MM.1S (cell line): ENCODE data around the gene ARHGAP26.

Experiments used
- DNase-seq: peaks from one replicate; pipeline ENCODE4 v3.0.0-alpha.2; 2015
- H2AFZ ChIP-seq: fragments of 300-600 bp; sonication (generic); 2 replicates; pipeline ENCODE4 v1.6.0; 2016; ENCODE audit warnings: antibody characterized with exemption, low read length
- H3F3A ChIP-seq: fragments of 300-600 bp; sonication (generic); 2 replicates; pipeline ENCODE4 v1.6.1; 2016; ENCODE audit warnings: mild to moderate bottlenecking, antibody characterized with exemption, low read length, moderate library complexity, mixed read lengths; ENCODE audit not compliant: insufficient read depth
- H3K27ac ChIP-seq: fragments of 300-600 bp; sonication (generic); 2 replicates; pipeline ENCODE4 v1.5.1; 2016; ENCODE audit warnings: mild to moderate bottlenecking, low read length
- H3K27me3 ChIP-seq: fragments of 300-600 bp; sonication (generic); replicated peaks from 2 replicates; pipeline ENCODE4 v1.6.0; 2016; ENCODE audit warnings: low read length; ENCODE audit not compliant: insufficient read depth
- H3K36me3 ChIP-seq: fragments of 300-600 bp; sonication (generic); replicated peaks from 2 replicates; pipeline ENCODE4 v1.6.1; 2016; ENCODE audit warnings: mild to moderate bottlenecking, low read length, mixed read lengths; ENCODE audit not compliant: insufficient read depth
- H3K4me1 ChIP-seq: fragments of 300-600 bp; sonication (generic); 2 replicates; pipeline ENCODE4 v1.6.1; 2016; ENCODE audit warnings: low read length, mixed read lengths
- H3K4me2 ChIP-seq: fragments of 300-600 bp; sonication (generic); 2 replicates; pipeline ENCODE4 v1.6.0; 2016; ENCODE audit warnings: low read depth, low read length
- H3K4me3 ChIP-seq: fragments of 300-600 bp; sonication (generic); 2 replicates; pipeline ENCODE4 v1.5.1; 2016; ENCODE audit warnings: low read length, mixed read lengths
- H3K79me2 ChIP-seq: fragments of 300-600 bp; sonication (generic); 2 replicates; pipeline ENCODE4 v1.6.1; 2016; ENCODE audit warnings: mixed run types, low read length, mixed read lengths
- H3K9ac ChIP-seq: fragments of 300-600 bp; sonication (generic); 2 replicates; pipeline ENCODE4 v1.6.1; 2016; ENCODE audit warnings: low read length, mixed read lengths
- H3K9me2 ChIP-seq: fragments of 300-600 bp; sonication (generic); replicated peaks from 2 replicates; pipeline ENCODE4 v1.6.1; 2016; ENCODE audit warnings: mild to moderate bottlenecking, low read length, mixed read lengths; ENCODE audit not compliant: insufficient read depth
- H3K9me3 ChIP-seq: fragments of 300-600 bp; sonication (generic); replicated peaks from 2 replicates; pipeline ENCODE4 v1.6.1; 2016; ENCODE audit warnings: mild to moderate bottlenecking, low read length, mixed read lengths; ENCODE audit not compliant: insufficient read depth
- H4K20me1 ChIP-seq: fragments of 300-600 bp; sonication (generic); 2 replicates; pipeline ENCODE4 v1.6.1; 2016; ENCODE audit warnings: mild to moderate bottlenecking, low read length, moderate library complexity, mixed read lengths; ENCODE audit not compliant: insufficient read depth
- EZH2 ChIP-seq: fragments of 300-600 bp; sonication (generic); optimal IDR thresholded peaks from 2 replicates; pipeline ENCODE3; 2017; ENCODE audit warnings: low read depth, mild to moderate bottlenecking, antibody characterized with exemption, low read length, mixed read lengths
- EZH2phosphoT487 ChIP-seq: fragments of 300-600 bp; sonication (generic); IDR thresholded peaks from 2 replicates; pipeline ENCODE4 v1.6.1; 2018; ENCODE audit warnings: antibody characterized with exemption, low read length
- TF ChIP-seq, protein P1 (sequence below): fragments of 300-600 bp; sonication (generic); IDR thresholded peaks from 2 replicates; pipeline ENCODE4 v1.5.1; 2016; ENCODE audit warnings: antibody characterized with exemption, low read length, mixed read lengths

Gene ARHGAP26

DNA sequence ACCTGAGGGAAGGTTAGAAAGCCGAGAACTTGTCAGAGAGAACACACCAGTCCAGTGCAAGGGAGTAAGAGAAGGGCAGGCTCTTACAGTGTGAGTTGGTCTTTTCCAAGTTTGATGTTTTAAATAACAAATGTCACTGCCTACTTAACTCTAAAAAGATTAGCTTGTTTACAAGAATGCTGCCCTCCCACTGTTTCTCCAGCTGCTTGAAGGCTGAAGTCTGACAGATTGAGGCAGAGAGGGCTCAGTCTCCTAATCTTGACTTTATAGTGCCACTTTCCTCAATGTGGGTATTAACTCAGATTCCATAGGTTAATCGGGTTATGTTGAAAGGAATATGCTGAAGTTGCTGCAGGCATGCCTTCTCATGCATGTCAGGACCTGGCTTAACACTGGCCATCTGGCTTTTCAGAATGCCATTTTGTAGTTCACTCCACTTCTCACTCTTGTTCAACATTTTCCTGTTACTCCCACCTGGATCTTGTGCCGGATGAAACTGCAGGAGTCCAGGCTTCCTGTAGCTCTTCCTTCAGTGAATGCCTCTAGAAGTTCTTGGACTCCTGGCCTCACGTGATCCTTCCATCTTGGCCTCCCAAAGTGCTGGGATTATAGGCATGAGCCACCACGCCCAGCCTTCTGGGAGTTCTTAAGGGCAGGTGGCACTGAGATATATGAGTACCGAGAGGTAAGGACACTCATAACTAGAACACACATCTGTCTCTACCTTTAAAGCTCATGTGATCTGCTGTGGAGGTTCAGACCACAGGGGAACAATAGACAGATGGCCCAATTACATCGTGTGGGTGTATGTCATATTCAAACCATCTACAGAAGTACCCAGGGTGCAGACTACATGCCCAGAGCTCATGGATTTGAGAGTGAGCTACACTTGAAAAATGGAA lies 249.7 kb downstream of the ARHGAP26 start:
- Histone ChIP-seq H4K20me1 (no peaks in the 10 kb centered on the region), H3K9me3 (no peaks in the 10 kb centered on the region), H3K27me3 (no peaks in the 10 kb centered on the region), H3K9me2 (no peaks in the 10 kb centered on the region), H2AFZ (no peak overlapping the region), H3K36me3 (no peaks in the 10 kb centered on the region), H3K79me2 (no peaks in the 10 kb centered on the region), H3F3A (no peaks in the 10 kb centered on the region), H3K4me2 (no peak overlapping the region), H3K9ac (no peak overlapping the region), H3K4me1 (no peaks in the 10 kb centered on the region), H3K27ac (no peak overlapping the region), H3K4me3 (no peak overlapping the region)
- TF ChIP-seq, protein P1, sequence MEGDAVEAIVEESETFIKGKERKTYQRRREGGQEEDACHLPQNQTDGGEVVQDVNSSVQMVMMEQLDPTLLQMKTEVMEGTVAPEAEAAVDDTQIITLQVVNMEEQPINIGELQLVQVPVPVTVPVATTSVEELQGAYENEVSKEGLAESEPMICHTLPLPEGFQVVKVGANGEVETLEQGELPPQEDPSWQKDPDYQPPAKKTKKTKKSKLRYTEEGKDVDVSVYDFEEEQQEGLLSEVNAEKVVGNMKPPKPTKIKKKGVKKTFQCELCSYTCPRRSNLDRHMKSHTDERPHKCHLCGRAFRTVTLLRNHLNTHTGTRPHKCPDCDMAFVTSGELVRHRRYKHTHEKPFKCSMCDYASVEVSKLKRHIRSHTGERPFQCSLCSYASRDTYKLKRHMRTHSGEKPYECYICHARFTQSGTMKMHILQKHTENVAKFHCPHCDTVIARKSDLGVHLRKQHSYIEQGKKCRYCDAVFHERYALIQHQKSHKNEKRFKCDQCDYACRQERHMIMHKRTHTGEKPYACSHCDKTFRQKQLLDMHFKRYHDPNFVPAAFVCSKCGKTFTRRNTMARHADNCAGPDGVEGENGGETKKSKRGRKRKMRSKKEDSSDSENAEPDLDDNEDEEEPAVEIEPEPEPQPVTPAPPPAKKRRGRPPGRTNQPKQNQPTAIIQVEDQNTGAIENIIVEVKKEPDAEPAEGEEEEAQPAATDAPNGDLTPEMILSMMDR = no peak
- no peak for TF ChIP-seq EZH2phosphoT487
- TF ChIP-seq EZH2 = no peak
- no peak for DNase-seq

DNA sequence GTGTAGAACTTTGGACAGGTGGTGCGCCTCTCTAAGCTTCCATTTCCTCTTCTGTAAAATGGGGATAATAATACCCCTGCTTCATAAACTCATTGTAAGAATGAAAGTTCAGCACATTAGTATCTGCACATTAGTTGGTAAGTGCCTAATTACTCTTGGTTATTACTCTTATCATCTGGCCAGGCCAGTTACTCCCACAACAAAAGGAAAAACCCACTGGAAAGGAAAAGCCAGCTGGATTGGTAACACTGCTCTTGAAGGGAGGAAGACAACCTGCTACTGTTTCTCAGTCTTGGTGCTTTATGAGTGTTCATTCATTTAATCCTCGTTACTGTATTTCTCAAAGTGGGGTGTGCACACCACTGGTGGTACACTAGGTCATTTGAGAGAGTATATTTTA lies 251.4 kb downstream of the ARHGAP26 start:
- TF ChIP-seq, protein P1 = no peak
- H3K9me3 ChIP-seq = no peaks in the 10 kb centered on the region
- no peaks in the 10 kb centered on the region for H3K79me2 ChIP-seq
- H3K4me2 ChIP-seq = no peak overlapping the region
- no peak for DNase-seq
- no peak overlapping the region for H3K4me3 ChIP-seq
- no peak overlapping the region for H2AFZ ChIP-seq
- H3K27me3 ChIP-seq = no peaks in the 10 kb centered on the region
- H3K9me2 ChIP-seq = no peaks in the 10 kb centered on the region
- H3K9ac ChIP-seq = no peak overlapping the region
- H4K20me1 ChIP-seq = no peaks in the 10 kb centered on the region
- H3K36me3 ChIP-seq = no peaks in the 10 kb centered on the region
- H3F3A ChIP-seq = no peaks in the 10 kb centered on the region
- H3K27ac ChIP-seq = no peak overlapping the region
- H3K4me1 ChIP-seq = no peaks in the 10 kb centered on the region

- Histone ChIP-seq H3K27ac (no peak overlapping the region), H4K20me1 (no peaks in the 10 kb centered on the region), H3K4me1 (no peaks in the 10 kb centered on the region), H3K9ac (no peak overlapping the region), H3K9me3 (no peaks in the 10 kb centered on the region), H2AFZ (no peak overlapping the region), H3K27me3 (no peaks in the 10 kb centered on the region), H3K4me3 (no peak overlapping the region), H3K79me2 (no peaks in the 10 kb centered on the region), H3K9me2 (no peaks in the 10 kb centered on the region), H3F3A (no peaks in the 10 kb centered on the region), H3K36me3 (no peaks in the 10 kb centered on the region), H3K4me2 (no peak overlapping the region)
- no peak for TF ChIP-seq EZH2
- no peak for TF ChIP-seq EZH2phosphoT487
- TF ChIP-seq, protein P1 = no peak
- no peak for DNase-seq
Measured at GRCh38 chr5:143023411-143024096, 253.4 kb downstream of the ARHGAP26 start.
